Upper lobe of left lung (tissue), 6 donors: ENCODE measurements around the gene SELENOK. TPM values are rescaled to one million over a fixed set of nuclear protein-coding genes. Genes with fewer than 3 reads are reported as not detected.

Experiments
- ATAC-seq, 2 donors: fragments of 200-7000 bp; cut with Tn5 transposase; one replicate each; pipeline ENCODE4 v1.9.1; 2022; ENCODE audit warnings: mild to moderate bottlenecking in 2 of 2, moderate library complexity in 2 of 2; ENCODE audit not compliant: low FRiP score in 2 of 2
- DNase-seq, 2 donors: peaks; one replicate each; pipeline ENCODE4 v3.0.0-alpha.2; 2019 to 2020
- H3K27ac ChIP-seq, 4 donors: fragments of 200-600 bp; sonication (generic); one replicate each; pipeline ENCODE4 v1.5.1; 2016 to 2019
- H3K27me3 ChIP-seq, 4 donors: fragments of 200-600 bp; sonication (generic); one replicate each; pipeline ENCODE4 v1.5.1; 2017 to 2019
- H3K36me3 ChIP-seq, 4 donors: fragments of 200-600 bp; sonication (generic); one replicate each; pipeline ENCODE4 v1.5.1; 2016 to 2019
- H3K4me1 ChIP-seq, 4 donors: fragments of 200-600 bp; sonication (generic); one replicate each; pipeline ENCODE4 v1.5.1; 2018 to 2019
- H3K4me3 ChIP-seq, 4 donors: fragments of 200-600 bp; sonication (generic); one replicate each; pipeline ENCODE4 v1.5.1; 2017 to 2019; ENCODE audit warnings: mild to moderate bottlenecking in 2 of 4, moderate library complexity in 1 of 4
- H3K9me3 ChIP-seq, 4 donors: fragments of 200-600 bp; sonication (generic); one replicate each; pipeline ENCODE4 v1.5.1; 2018 to 2019
- CTCF ChIP-seq, 6 experiments: fragments of 450-650 bp in 4 of 6; fragments of 200-600 bp in 2 of 6; sonication (generic) in 2 of 6; IDR thresholded peaks; one replicate each; pipeline ENCODE4 v1.5.1; 2016 to 2019; ENCODE audit warnings: antibody characterized with exemption in 6 of 6
- EP300 ChIP-seq, 4 donors: sonication (generic); formaldehyde crosslinking; IDR thresholded peaks; one replicate each; pipeline ENCODE4 v1.5.1; 2017; ENCODE audit warnings: antibody characterized with exemption in 4 of 4, control low read depth in 2 of 4
- POLR2A ChIP-seq, 4 donors: fragments of 450-650 bp; IDR thresholded peaks; one replicate each; pipeline ENCODE4 v1.5.1; 2016 to 2017; ENCODE audit warnings: antibody characterized with exemption in 4 of 4, mild to moderate bottlenecking in 2 of 4
- POLR2AphosphoS5 ChIP-seq, 2 donors: sonication (generic); formaldehyde crosslinking; IDR thresholded peaks; one replicate each; pipeline ENCODE4 v1.5.1; 2017; ENCODE audit warnings: antibody characterized with exemption in 2 of 2
- WGBS, 2 donors: methylation state at CpG; one replicate each; pipeline ENCODE4 v1.1.5; 2017 to 2018; 5-methylcytosine and 5-hydroxymethylcytosine counted together
- total RNA-seq, 6 donors: library from RNA; depleted of rRNA in 4 of 6; stranded (reverse); fragments of >200 nt in 4 of 6; gene quantifications; one replicate each; pipeline versions ENCODE4 v1.1.0 to v1.2.1, GENCODE V29; 2016 to 2021
- donor health status: DM: no; HTN: no; CAD: no; lungs with moderate emphysema.
- donor health status: DM: no; HTN: yes; CAD: no; lungs with severe emphysema.

SELENOK gene
- total RNA-seq, 6 donors from 2014 or later, result 9.4 to 97.3 (median 44.0) TPM

- no peak overlapping the region for H3K27ac ChIP-seq
- no peak overlapping the region for H3K4me3 ChIP-seq
- no peaks in the 10 kb centered on the region for H3K4me1 ChIP-seq
- H3K27me3 ChIP-seq, result no peaks in the 10 kb centered on the region
- no peak for ATAC-seq
- no peaks in the 10 kb centered on the region for H3K36me3 ChIP-seq
- TF ChIP-seq EP300 (IDR thresholded peaks at IDR 0.05), result no peak
- no peak for TF ChIP-seq POLR2A (IDR thresholded peaks at IDR 0.05)
- TF ChIP-seq POLR2AphosphoS5 (IDR thresholded peaks at IDR 0.05), result no peak
- TF ChIP-seq CTCF (IDR thresholded peaks at IDR 0.05), result peak in 3 of 6 experiments; percentile 8 to 17 (median 14)
- no peaks in the 10 kb centered on the region for H3K9me3 ChIP-seq
- DNase-seq, result no peak
- WGBS, 2 donors, result 44 to 52% methylated on average over 1 of the region's 1 CpG
These were observed 29.6 kb upstream of the SELENOK start for GRCh38 chr3:53921296-53921695.

- TF ChIP-seq POLR2A (IDR thresholded peaks at IDR 0.05) (no peak), EP300 (IDR thresholded peaks at IDR 0.05) (no peak), CTCF (IDR thresholded peaks at IDR 0.05) (no peak), POLR2AphosphoS5 (IDR thresholded peaks at IDR 0.05) (no peak)
These were observed 28.1 kb upstream of the SELENOK start for GRCh38 chr3:53919741-53920140.

GRCh38 chr3:53913401-53913800, 21.7 kb upstream of the SELENOK start:
- 87 to 94% methylated on average over 5 to 8 of the region's 8 CpGs for WGBS, 2 donors
- TF ChIP-seq POLR2A (IDR thresholded peaks at IDR 0.05), result no peak
- no peak for TF ChIP-seq CTCF (IDR thresholded peaks at IDR 0.05)
- no peak for TF ChIP-seq EP300 (IDR thresholded peaks at IDR 0.05)
- no peak for TF ChIP-seq POLR2AphosphoS5 (IDR thresholded peaks at IDR 0.05)
- H3K9me3 ChIP-seq, result no peaks in the 10 kb centered on the region

More at GRCh38 chr3:53919741-53920140, 28.1 kb upstream of the SELENOK start:
- DNase-seq (no peak), ATAC-seq (no peak)
- no peaks in the 10 kb centered on the region for H3K4me1 ChIP-seq
- 88 to 94% methylated on average over 2 of the region's 2 CpGs for WGBS, 2 donors
- H3K9me3 ChIP-seq, result no peaks in the 10 kb centered on the region
- no peaks in the 10 kb centered on the region for H3K36me3 ChIP-seq
- no peak overlapping the region for H3K27ac ChIP-seq
- H3K4me3 ChIP-seq, result no peak overlapping the region
- no peaks in the 10 kb centered on the region for H3K27me3 ChIP-seq

GRCh38 chr3:53902711-53903110, 11.1 kb upstream of the SELENOK start:
- ATAC-seq, result no peak
- Histone ChIP-seq H3K27me3 (no peaks in the 10 kb centered on the region), H3K27ac (no peak overlapping the region), H3K4me3 (no peak overlapping the region), H3K36me3 (no peaks in the 10 kb centered on the region), H3K9me3 (no peaks in the 10 kb centered on the region), H3K4me1 (no peaks in the 10 kb centered on the region)
- WGBS, 2 donors, result 40 to 53% methylated on average over 5 of the region's 5 CpGs
- no peak for DNase-seq
- no peak for TF ChIP-seq POLR2A (IDR thresholded peaks at IDR 0.05)
- no peak for TF ChIP-seq EP300 (IDR thresholded peaks at IDR 0.05)

More at GRCh38 chr3:53913401-53913800, 21.7 kb upstream of the SELENOK start:
- H3K27me3 ChIP-seq, result no peaks in the 10 kb centered on the region
- H3K36me3 ChIP-seq, result no peaks in the 10 kb centered on the region
- DNase-seq (no peak), ATAC-seq (no peak)
- H3K4me3 ChIP-seq, result no peak overlapping the region
- H3K4me1 ChIP-seq, result no peaks in the 10 kb centered on the region
- no peak overlapping the region for H3K27ac ChIP-seq

- H3K9me3 ChIP-seq, result no peaks in the 10 kb centered on the region
- H3K4me3 ChIP-seq, result no peak overlapping the region
- ATAC-seq (no peak), DNase-seq (no peak)
- no peak overlapping the region for H3K27ac ChIP-seq
- no peaks in the 10 kb centered on the region for H3K4me1 ChIP-seq
- TF ChIP-seq CTCF (IDR thresholded peaks at IDR 0.05), result no peak
- TF ChIP-seq POLR2AphosphoS5 (IDR thresholded peaks at IDR 0.05), result no peak
- no peak for TF ChIP-seq EP300 (IDR thresholded peaks at IDR 0.05)
- TF ChIP-seq POLR2A (IDR thresholded peaks at IDR 0.05), result no peak
- WGBS, 2 donors, result 12 to 27% methylated on average over 1 of the region's 1 CpG
- no peaks in the 10 kb centered on the region for H3K27me3 ChIP-seq
- no peaks in the 10 kb centered on the region for H3K36me3 ChIP-seq
These were observed 10.4 kb upstream of the SELENOK start for GRCh38 chr3:53902067-53902466.
